ENCODE results near the gene TRPC4. TPM values are rescaled to one million over a fixed set of nuclear protein-coding genes. Genes with fewer than 3 reads are reported as not detected.

TRPC4 gene
- total RNA-seq, 1 experiment from 2014 or later, result 0.22 TPM

DNA sequence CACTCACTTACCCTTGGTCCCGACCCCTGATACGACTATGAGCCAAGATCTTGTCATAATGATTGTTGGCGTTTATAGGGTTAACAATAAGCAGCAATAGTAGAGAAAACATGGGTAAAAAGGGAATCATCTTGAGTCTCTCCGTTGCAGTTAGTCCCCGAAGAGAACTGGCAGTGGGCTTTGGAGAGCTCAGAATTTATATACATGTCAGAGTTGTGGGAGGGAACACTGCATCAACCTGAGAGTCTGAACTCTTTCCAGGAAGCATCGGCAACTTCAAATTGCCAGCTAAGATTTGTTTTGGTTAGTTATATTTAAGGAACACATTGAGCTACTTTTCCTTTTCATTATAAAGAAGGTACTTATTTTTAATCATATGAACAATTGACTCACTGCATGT is 271.0 kb downstream of the TRPC4 start, which contains the start of gene POSTN:
Gene POSTN, minus strand, starts transcription at position 172 of the 400 bp plus-strand sequence. Its CDS starts 42 bp downstream, at position 130.
- CTCF ChIA-PET, result no interaction called here
- Histone ChIP-seq H2AFZ (ENCODE audit: low read length) (no peak within 1 kb of the TSS), H3K27ac (ENCODE audit: low read length) (no peak within 1 kb of the TSS), H3K36me3 (ENCODE audit: low read depth, low read length) (no peaks in the 10 kb centered on the region), H3K79me2 (ENCODE audit: low read length) (no peaks in the 10 kb centered on the region), H3K27me3 (ENCODE audit: low read length) (peaks cover 39% of the 10 kb centered on the region), H3K9me3 (ENCODE audit: low read length) (no peaks in the 10 kb centered on the region), H3K9me2 (replicated peaks; ENCODE audit: low read length) (no peaks in the 10 kb centered on the region), H3K4me2 (ENCODE audit: low read length) (no peak within 1 kb of the TSS), H3F3A (ENCODE audit: low read length, unreplicated experiment) (no peaks in the 10 kb centered on the region), H3K4me3 (ENCODE audit: low read length) (no peak within 1 kb of the TSS), H3K4me1 (ENCODE audit: insufficient read depth, low read length) (no peaks in the 10 kb centered on the region), H4K20me1 (ENCODE audit: low read length) (no peaks in the 10 kb centered on the region), H3K9ac (ENCODE audit: low read length) (no peak within 1 kb of the TSS)
- TF ChIP-seq EZH2 (IDR thresholded peaks at IDR 0.05; ENCODE audit: low read length, unreplicated experiment), result no peak
- no peak for TF ChIP-seq EZH2phosphoT487 (IDR thresholded peaks at IDR 0.05; ENCODE audit: borderline replicate concordance, low read length)
- TF ChIP-seq, protein P1, sequence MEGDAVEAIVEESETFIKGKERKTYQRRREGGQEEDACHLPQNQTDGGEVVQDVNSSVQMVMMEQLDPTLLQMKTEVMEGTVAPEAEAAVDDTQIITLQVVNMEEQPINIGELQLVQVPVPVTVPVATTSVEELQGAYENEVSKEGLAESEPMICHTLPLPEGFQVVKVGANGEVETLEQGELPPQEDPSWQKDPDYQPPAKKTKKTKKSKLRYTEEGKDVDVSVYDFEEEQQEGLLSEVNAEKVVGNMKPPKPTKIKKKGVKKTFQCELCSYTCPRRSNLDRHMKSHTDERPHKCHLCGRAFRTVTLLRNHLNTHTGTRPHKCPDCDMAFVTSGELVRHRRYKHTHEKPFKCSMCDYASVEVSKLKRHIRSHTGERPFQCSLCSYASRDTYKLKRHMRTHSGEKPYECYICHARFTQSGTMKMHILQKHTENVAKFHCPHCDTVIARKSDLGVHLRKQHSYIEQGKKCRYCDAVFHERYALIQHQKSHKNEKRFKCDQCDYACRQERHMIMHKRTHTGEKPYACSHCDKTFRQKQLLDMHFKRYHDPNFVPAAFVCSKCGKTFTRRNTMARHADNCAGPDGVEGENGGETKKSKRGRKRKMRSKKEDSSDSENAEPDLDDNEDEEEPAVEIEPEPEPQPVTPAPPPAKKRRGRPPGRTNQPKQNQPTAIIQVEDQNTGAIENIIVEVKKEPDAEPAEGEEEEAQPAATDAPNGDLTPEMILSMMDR (conservative IDR thresholded peaks at IDR 0.05; ENCODE audit: low read depth, low read length), result no peak
- intact Hi-C loops (cut with micrococcal nuclease), result no loop called here
- ATAC-seq, result no peak
- DNase-seq, result no peak
- no TSS peak for BruUV-seq (replicated peaks)
- POLR2A ChIA-PET (ENCODE audit: unreplicated experiment), result no interaction called here

DNA sequence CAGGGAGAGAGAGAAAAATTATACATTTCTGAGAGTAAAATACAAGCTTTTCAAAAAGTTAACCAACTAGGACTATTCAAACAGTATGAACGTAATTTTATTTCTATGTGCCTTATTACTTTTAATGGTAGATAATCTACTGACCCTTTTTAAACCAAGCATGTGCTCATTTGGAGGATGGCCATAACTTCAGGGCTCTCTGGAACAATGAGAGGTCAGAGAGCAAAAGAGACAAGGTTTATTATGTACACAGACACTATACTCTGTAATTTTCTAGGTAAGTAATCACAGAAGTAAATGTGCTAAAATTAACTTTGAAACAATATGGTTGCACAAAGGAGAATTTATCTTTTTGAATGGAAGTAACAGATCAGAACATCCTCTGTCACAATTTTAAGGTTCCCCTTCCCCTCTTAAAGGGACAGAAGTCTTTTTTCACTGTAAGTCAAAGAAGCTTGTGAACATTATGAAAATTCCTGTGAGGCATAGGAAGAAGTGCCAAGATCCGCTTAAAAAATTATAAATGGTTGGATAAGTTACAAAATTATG is 272.0 kb downstream of the TRPC4 start:
- Histone ChIP-seq H3K36me3 (ENCODE audit: low read depth, low read length) (no peaks in the 10 kb centered on the region), H3K4me1 (ENCODE audit: insufficient read depth, low read length) (no peaks in the 10 kb centered on the region), H3K27ac (ENCODE audit: low read length) (no peak overlapping the region), H3K4me2 (ENCODE audit: low read length) (no peak overlapping the region), H3K9me3 (ENCODE audit: low read length) (no peaks in the 10 kb centered on the region), H2AFZ (ENCODE audit: low read length) (no peak overlapping the region), H3K9me2 (replicated peaks; ENCODE audit: low read length) (no peaks in the 10 kb centered on the region), H3K27me3 (ENCODE audit: low read length) (peaks cover 39% of the 10 kb centered on the region), H3K9ac (ENCODE audit: low read length) (no peak overlapping the region), H3F3A (ENCODE audit: low read length, unreplicated experiment) (no peaks in the 10 kb centered on the region), H4K20me1 (ENCODE audit: low read length) (no peaks in the 10 kb centered on the region), H3K79me2 (ENCODE audit: low read length) (no peaks in the 10 kb centered on the region), H3K4me3 (ENCODE audit: low read length) (no peak overlapping the region)
- ATAC-seq (no peak), DNase-seq (no peak)
- no TSS peak for BruUV-seq (replicated peaks)
- no peak for TF ChIP-seq EZH2 (IDR thresholded peaks at IDR 0.05; ENCODE audit: low read length, unreplicated experiment)
- no peak for TF ChIP-seq EZH2phosphoT487 (IDR thresholded peaks at IDR 0.05; ENCODE audit: borderline replicate concordance, low read length)
- TF ChIP-seq, protein P1 (conservative IDR thresholded peaks at IDR 0.05; ENCODE audit: low read depth, low read length), result no peak
- CTCF ChIA-PET, result no interaction called here
- POLR2A ChIA-PET (ENCODE audit: unreplicated experiment), result no interaction called here
- intact Hi-C loops (cut with micrococcal nuclease), result no loop called here

DNA sequence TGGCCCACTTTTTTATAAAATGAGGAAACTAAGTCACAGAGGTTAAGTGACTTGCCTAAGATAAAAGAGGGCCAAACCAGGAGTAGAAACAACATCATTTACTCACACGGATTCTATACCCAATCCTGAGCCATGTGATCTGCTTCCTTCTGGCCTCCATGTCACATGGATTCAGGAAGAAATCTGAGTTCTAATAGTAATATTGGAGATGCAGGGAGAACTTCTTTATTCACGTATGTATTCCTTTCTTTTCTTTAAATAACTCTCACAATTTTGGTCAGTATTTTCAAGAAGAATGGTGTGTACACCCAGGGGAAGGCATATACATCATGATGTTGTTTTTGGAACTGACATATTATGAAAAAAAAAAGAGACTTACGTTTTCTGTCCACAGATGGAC is 272.8 kb downstream of the TRPC4 start:
- Histone ChIP-seq H3F3A (ENCODE audit: low read length, unreplicated experiment) (no peaks in the 10 kb centered on the region), H3K27ac (ENCODE audit: low read length) (no peak overlapping the region), H3K79me2 (ENCODE audit: low read length) (no peaks in the 10 kb centered on the region), H3K36me3 (ENCODE audit: low read depth, low read length) (no peaks in the 10 kb centered on the region), H3K4me2 (ENCODE audit: low read length) (no peak overlapping the region), H2AFZ (ENCODE audit: low read length) (no peak overlapping the region), H3K27me3 (ENCODE audit: low read length) (peaks cover 36% of the 10 kb centered on the region), H3K4me3 (ENCODE audit: low read length) (no peak overlapping the region), H3K9me2 (replicated peaks; ENCODE audit: low read length) (no peaks in the 10 kb centered on the region), H3K4me1 (ENCODE audit: insufficient read depth, low read length) (no peaks in the 10 kb centered on the region), H4K20me1 (ENCODE audit: low read length) (no peaks in the 10 kb centered on the region), H3K9ac (ENCODE audit: low read length) (no peak overlapping the region), H3K9me3 (ENCODE audit: low read length) (no peaks in the 10 kb centered on the region)
- CTCF ChIA-PET, result no interaction called here
- POLR2A ChIA-PET (ENCODE audit: unreplicated experiment), result no interaction called here
- intact Hi-C loops (cut with micrococcal nuclease), result no loop called here
- TF ChIP-seq, protein P1 (conservative IDR thresholded peaks at IDR 0.05; ENCODE audit: low read depth, low read length), result no peak
- TF ChIP-seq EZH2phosphoT487 (IDR thresholded peaks at IDR 0.05; ENCODE audit: borderline replicate concordance, low read length) (no peak), EZH2 (IDR thresholded peaks at IDR 0.05; ENCODE audit: low read length, unreplicated experiment) (no peak)
- no peak for ATAC-seq
- no peak for DNase-seq
- BruUV-seq (replicated peaks), result no TSS peak
